Eye (tissue), 1 donor: ENCODE data around the gene THSD7A.

ENCODE experiments used
- DNase-seq: peaks from one replicate; pipeline ENCODE4 v3.0.0-alpha.2; 2015

THSD7A gene

GRCh38 chr7:11369696-11370095 lies 462.3 kb downstream of the THSD7A start:
- DNase-seq = no peak

GRCh38 chr7:11366118-11366517 lies 465.9 kb downstream of the THSD7A start:
- no peak for DNase-seq

GRCh38 chr7:11358637-11359036 lies 473.4 kb downstream of the THSD7A start:
- no peak for DNase-seq

- no peak for DNase-seq
Measured at GRCh38 chr7:11355399-11356005, 476.5 kb downstream of the THSD7A start.

GRCh38 chr7:11346302-11346701 lies 485.7 kb downstream of the THSD7A start:
- DNase-seq = no peak

- DNase-seq = no peak
Measured at GRCh38 chr7:11345621-11346020, 486.4 kb downstream of the THSD7A start.

- peak; percentile 87 for DNase-seq
Measured at GRCh38 chr7:11343818-11344413, 488.1 kb downstream of the THSD7A start.

GRCh38 chr7:11343136-11343535 lies 488.9 kb downstream of the THSD7A start:
- peak; percentile 12 for DNase-seq

GRCh38 chr7:11341285-11341944 lies 490.6 kb downstream of the THSD7A start:
- DNase-seq = peak; percentile 77

- no peak for DNase-seq
Measured at GRCh38 chr7:11336432-11336831, 495.6 kb downstream of the THSD7A start.

- no peak for DNase-seq
Measured at GRCh38 chr7:11335947-11336346, 496.1 kb downstream of the THSD7A start.

GRCh38 chr7:11332865-11333228 lies 499.2 kb downstream of the THSD7A start:
- DNase-seq = no peak

GRCh38 chr7:11332186-11332864 lies 499.7 kb downstream of the THSD7A start:
- DNase-seq = no peak

GRCh38 chr7:11331128-11332102 lies 500.6 kb downstream of the THSD7A start:
- no peak for DNase-seq

GRCh38 chr7:11330717-11331116 lies 501.3 kb downstream of the THSD7A start:
- DNase-seq = no peak

GRCh38 chr7:11330208-11330607 lies 501.8 kb downstream of the THSD7A start:
- no peak for DNase-seq

GRCh38 chr7:11329626-11330025 lies 502.4 kb downstream of the THSD7A start:
- DNase-seq = no peak

GRCh38 chr7:11328309-11328708 lies 503.7 kb downstream of the THSD7A start:
- no peak for DNase-seq

- DNase-seq = no peak
Measured at GRCh38 chr7:11327633-11328032, 504.4 kb downstream of the THSD7A start.
